Measurements from ENCODE around the gene ATL3.
"Not testable (repeated sequence)": the region's sequence is repeated elsewhere in the genome, so short reads cannot be mapped to it uniquely, and the experiment has no call there.

ATL3 gene

DNA sequence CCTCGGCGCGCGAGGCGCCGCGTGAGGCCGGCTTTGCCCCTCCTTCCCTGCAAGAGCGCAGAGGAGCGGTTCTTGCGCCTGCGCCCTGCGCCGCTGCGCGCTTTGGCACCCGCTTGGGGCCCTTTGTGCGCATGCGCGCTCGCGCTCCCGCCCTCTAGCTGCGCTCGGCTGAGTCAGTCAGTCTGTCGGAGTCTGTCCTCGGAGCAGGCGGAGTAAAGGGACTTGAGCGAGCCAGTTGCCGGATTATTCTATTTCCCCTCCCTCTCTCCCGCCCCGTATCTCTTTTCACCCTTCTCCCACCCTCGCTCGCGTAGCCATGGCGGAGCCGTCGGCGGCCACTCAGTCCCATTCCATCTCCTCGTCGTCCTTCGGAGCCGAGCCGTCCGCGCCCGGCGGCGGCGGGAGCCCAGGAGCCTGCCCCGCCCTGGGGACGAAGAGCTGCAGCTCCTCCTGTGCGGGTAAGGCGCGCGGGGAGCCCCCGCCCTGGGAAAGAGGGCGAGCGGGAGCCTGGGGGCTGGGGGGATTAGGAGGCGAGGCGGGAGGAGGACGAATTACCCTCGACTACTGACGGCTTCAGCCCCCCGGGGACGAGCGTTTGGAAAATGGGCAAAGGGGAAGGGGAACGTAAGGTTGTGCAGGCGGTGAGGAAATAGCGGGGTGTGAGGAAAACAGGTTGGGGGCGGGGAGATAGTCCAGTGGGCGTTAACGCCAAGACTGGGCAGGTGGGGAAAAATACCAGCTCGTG is 10.3 kb upstream of the ATL3 start, which contains the start of gene RTN3:
RTN3 (plus strand) TSS at position 180 of the 745 bp plus-strand sequence; CDS start at position 317, 137 bp downstream.
- peak; percentile 99 for DNase-seq (ENCODE audit: low spot score)

DNA sequence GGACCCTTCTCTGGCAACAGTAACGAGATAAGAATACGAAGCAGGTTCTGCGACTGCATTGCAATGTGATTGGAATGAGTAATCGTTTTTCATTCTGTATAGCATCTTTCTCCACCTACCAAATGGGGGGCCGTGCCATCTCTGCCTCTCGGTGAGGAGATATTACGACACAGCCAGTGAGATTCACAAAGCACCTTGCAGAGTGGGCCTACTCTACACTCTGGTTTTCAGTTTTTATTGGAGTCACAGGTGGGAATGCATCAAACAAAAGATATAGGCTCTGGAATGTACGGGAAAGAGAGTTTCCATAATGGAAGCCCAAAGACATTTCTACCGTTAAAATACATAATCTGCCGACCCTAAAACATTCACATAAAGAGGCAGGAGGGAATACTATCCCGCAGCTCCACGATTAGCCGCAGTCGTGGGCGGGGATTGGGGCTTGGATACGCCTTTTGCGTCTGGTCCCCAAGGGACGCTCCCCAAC is 9.7 kb upstream of the ATL3 start:
- no peak for DNase-seq (ENCODE audit: low spot score)

DNA sequence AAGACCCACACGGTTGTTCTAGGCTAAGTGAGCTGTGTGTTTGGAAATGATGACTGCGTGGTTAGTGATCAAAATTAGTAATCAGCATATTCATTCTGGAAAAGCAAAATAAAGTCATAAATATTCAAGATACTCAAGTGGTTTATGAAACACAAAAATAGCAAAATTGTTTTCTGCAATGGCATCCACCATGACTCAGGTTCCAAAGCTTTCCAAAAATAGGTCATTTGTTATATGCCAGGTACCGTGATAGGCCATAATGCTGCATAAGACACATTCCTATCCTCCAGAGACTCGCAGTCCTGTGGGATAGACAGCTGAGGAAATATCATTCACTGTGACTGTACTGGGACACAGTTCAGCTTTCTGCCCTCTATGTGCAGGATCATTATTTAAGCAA is 2.4 kb upstream of the ATL3 start:
- DNase-seq (ENCODE audit: low spot score), result no peak

DNA sequence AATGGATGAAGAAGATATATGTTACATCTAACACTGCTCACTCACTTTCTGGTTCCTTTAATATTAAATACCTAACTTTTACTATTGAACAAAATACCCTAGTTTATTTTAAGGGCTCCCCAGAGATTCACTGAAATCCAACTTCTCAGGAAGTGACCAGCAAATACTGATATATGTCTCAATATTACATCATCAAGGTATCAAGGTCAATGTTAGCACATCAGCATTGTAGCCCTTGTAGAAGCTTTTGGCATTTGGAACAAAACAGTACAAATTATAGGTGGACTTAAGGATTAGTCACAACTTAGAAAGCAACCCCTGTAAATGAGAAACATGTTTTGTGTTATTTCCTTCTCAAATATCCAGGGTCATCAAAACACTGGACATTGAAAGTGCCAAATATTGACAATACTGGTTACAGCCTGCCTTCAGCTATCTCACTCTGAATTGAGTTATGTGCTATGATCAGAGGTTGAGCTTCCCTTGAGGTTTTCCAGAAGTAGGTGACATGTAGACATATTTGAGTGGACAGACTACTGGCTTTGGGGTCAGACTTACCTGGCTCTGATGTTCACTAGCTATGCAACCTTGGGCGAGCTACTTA is 1.9 kb upstream of the ATL3 start:
- DNase-seq (ENCODE audit: low spot score), result no peak

DNA sequence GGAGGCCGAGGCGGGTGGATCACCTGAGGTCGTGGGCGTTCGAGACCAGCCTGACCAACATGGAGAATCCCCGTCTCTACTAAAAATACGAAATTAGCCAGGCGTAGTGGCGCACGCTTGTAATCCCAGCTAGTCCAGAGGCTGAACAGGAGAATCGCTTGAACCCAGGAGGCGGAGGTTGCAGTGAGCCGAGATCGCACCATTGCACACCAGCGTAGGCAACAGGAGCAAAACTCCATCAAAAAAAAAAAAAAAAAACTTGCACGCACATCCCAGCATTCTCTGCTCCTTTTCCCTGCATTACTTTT is 934 bp upstream of the ATL3 start:
- DNase-seq (ENCODE audit: low spot score), result no peak

DNA sequence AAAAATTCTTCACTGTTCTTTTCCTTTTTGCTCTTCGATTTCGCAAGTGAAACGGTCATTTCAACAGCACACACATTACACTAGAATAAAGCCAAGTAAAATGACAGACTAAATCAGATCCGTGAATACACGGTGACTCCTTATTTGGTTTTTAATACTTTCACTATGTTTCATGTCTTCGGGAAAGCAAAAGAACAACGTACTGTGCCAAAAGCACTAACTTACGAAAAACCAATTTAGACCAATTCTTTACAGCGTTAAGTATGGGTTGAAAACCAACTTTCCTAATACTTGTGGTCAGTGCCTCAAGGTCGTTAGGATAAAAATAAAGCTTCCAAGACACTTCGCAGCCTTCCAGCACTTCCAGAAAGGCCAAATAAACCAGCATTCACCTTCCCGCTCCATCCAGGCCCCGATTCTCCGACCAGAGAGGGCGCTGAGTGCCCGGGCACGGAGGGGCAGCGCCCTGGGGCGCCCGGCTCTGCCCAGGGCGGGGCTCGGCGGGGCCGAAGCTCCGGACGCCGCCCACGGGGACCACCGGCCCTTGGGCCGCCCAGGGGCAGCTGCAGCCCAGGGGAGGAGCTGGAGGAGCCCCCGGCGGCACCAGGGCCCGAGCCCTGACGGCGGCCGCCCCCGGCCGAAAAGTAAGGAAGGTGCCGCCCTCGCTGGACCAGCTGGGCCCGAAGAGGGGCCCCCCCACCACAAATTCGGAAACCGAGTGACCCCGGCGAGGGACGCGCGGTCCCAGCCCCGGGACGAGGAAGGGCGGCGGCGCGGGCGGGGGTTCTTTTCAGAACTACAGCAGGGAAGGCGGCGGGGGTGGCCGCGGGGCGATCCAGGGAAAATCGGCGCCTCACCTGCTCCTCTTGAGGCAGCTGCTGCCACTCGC is 499 bp downstream of the ATL3 start:
- DNase-seq (ENCODE audit: low spot score), result peak; percentile 67

DNA sequence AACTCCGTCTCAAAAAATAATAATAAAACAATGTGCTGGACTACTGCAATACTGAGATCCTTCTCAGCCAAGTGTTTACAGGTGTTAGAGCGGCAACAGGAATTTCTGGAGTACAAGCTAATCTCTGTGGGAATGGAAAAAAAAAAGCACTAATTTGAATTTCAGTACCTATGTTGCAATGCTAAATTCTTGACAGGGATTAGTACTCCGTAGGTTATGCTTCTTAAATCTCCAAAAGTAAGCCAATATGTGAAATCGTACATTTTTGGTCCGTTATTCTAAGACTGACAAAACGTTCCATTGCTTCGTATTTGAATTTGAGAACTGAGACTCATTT is 1.1 kb downstream of the ATL3 start:
- no peak for DNase-seq (ENCODE audit: low spot score)

DNA sequence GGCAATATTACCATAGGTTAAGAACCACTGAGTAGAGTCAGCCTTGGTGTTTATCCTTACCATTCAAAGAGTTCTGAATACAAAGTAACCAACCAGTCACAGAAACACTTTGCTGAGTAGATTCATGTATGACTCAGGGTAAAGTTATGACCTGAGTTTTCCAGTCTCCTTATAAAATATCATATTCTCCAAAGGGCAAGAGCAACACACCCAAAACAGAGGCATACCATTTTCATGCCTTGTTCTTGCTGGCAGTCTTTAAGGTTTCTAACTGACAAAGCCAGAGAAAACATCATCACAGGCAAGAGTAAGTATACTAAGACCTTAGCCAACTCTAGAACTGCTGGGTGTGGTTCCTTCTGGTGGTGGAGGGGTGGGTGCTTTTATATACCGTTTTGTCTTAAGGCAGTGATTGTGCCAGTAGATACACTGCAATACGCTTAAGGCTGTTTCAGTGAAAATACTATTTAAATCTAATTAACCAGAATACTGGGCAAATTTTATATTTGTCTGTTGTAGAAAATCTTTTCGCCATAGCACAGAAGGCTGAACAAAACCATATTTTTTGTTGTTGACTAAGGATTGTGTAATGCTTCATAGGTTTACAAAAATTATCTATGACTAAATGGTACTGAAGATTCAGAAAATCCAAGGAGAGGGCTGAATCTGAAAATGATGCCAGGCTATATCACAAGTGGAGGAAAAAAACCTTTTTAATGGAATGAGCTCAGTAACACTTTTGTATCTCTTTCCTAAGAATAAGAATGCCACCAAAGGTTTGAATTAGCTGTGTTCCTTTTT is 3.0 kb downstream of the ATL3 start:
- no peak for DNase-seq (ENCODE audit: low spot score)

DNA sequence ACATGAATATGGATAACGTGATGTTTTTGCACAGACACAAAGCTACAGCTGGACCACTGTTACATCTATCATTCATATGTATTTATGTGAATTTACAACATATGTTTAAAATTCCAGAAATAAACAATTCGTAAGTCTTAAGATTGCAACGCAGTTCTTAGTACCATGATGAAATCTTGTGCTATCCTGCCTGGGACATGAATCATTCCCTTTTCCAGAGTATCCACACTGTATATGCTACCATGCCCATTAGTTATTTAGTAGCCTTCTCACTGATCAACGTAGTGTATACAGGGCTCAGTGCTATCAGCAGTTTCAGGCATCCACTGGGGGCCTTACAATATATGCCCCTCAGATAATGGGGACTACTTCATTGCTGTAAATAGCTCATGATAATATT is 4.3 kb downstream of the ATL3 start:
- no peak for DNase-seq (ENCODE audit: low spot score)

DNA sequence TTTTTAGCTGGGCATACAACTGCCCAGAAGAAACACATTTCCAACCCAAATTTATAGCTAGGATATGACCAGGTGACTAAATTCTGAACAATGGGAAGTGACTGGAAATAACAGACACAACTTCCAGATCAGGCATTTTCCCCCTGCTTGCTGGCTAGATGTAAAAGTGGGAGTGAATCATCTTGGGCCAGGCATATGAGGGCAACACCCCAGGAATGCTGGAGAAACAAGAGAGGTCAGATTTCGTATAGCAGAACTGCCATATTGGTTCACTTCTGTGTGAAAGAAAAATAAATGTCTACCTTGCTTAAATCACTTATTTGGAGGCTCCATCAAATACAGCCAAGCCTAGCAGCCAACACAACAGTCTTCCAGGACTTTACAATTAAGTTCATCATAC is 7.4 kb downstream of the ATL3 start:
- DNase-seq (ENCODE audit: low spot score), result no peak

DNA sequence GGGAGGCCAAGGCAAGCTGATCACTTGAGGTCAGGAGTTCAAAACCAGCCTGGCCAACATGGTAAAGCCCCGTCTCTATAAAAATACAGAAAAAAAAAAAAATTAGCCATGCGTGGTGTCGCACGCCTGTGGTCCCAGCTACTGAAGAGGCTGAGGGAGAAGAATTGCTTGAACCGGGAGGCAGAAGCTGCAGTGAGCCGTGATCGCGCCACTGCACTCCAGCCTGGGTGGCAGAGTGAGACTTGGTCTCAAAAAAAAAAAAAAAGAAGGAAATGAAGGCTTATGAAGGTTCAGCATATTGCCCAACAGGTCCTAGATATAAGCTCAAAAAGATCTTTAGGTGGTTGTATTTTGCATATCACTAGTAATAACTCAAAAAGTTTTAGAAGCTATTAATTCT is 10.2 kb downstream of the ATL3 start:
- DNase-seq (ENCODE audit: low spot score), result no peak

DNA sequence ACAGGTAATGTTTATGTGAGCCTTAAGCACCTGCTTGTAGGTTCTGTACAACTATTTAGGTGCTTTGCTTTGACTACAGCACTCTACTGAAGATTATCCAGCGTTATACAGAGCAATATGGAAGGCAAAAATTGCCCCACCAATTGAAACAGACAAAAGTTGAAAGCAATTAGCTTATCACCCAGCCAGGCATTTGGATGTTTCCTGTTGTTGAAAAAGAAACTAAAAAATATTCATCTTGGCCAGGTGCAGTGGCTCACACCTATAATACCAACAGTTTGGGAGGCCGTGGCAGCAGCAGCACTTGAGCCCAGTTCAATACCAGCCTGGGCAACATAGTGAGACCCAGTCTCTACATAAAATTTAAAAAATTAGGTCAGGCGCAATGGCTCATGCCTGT is 18.5 kb downstream of the ATL3 start:
- DNase-seq (ENCODE audit: low spot score), result no peak

DNA sequence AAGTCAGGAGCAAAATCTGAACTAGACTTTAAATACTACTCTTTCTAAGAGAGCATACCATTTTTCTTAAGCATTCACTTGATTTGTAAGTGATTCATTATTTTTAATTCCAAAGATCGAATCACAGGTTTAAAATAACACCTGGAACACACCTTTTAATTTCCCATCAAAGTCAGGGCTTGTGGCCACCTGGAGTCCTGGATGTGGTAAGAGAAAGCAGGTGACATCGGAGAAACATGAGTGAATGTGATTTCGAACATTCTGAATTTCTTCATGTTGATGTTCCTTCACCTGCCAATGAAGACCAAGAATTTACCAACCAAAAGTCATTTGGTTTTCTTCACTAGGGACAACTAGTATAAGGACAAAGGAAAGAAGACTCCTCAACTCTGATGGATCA is 28.0 kb downstream of the ATL3 start:
- DNase-seq (ENCODE audit: low spot score), result no peak

DNA sequence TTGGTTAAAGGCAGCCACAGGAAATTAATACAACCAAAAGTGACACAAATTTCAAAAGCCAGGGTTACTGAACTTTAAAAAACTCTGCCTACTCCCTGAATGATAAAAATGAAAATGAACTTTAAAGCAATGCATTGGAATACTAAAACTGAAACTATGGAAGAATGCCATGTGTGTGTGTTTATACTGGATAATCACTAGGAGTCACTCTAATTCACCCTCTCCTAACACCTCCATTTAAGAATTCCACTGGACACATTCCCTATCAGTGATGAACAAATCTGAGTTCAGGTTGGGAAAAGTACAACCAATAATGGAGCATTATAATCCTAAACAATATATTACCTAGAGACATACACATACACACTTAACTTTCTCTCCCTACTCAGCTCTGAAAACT is 29.4 kb downstream of the ATL3 start:
- no peak for DNase-seq (ENCODE audit: low spot score)

DNA sequence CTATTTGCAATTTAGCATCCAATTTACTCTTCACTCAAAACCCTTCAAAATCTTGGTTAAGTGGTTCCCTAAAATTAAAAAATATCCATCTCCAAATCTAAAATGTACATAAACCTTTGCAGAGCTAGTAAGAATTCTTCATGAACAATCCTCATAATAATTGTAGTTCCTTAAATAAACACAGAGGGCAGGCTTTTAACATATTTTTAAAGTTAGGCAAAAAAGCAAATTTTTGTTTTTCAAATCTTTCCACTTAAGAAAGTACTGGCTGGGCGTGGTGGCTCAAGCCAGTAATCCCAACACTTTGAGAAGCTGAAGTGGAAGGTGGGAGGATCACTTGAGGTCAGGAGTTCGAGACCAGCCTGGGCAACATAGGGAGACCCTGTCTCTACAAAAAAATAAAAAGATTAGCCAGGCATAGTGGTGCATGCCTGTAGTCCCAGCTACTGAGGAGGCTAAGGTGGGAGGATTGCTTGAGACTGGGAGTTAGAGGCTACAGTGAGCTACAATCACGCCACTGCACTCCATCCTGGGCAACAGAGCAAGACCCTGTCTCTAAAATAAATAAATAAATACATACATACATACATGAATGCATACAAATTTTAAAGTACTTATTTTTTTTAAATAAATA is 31.9 kb downstream of the ATL3 start:
- peak; percentile 25 for DNase-seq (ENCODE audit: low spot score)

DNA sequence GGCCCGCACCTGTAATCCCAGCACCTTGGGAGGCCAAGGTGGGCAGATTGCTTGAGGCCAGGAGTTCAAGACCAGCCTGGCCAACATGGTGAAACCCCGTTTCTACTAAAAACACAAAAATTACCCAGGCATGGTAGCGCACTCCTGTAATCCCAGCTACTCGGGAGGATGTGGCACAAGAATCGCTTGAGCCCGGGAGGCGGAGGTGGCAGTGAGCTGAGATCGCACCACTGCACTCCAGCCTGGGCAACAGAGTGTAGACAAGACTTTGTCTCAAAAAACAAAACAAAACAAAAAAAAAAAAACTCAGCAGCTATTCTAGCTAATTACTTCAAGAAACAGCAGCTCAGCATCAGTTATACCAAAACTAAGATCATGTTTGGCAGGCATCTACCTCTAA is 32.7 kb downstream of the ATL3 start:
- not testable (repeated sequence) for DNase-seq (ENCODE audit: low spot score)

DNA sequence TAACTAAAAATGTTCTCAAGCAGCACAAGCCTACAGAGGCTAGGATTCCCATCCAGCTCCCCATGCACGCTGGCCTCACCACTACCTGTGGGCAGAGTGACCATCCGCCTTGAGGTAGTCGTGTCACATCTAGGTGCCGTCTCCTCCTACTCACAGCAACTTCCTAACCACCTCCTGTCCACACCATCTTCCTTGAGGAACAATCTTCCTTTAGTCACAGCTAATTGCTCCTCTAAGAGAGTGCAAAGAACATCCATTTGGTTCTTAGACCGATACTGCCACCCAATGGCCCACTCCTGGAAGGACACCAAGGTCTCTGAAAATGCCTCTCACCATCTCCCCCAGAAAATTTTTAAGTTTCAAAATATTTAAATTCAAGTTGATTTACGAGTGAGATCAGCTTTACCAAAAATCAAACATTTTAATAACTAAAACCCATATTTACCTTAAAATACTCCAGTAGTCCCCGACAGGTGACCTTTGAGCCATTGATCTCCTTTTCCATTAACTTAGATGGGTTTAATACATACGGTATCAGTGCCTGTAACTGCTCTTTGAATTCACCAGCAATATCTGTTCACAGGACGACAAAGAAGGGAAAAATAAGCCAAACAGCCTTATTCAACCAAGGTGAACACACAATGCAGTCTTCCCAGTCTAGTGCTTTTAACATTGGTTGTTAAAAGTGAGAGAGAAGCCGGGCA is 35.3 kb downstream of the ATL3 start:
- DNase-seq (ENCODE audit: low spot score), result peak; percentile 68

DNA sequence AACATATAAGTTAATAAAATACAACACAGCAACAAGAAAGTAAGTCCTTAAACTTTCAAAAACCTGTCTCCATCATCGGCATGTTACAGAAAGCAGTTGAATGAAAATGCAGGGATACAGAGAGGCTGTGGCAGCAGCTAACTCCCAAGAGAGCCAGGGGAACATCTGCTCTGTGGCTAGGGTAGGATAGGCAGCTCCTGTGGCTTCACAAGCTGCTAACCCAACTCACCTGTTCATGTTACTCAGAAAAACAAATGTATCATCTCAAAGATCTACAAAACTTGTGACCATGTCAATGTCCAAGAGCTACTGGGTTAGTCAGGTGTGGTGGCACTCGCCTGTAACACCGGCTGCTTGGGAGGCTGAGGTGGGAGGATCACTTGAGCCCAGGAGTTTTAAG is 41.8 kb downstream of the ATL3 start:
- no peak for DNase-seq (ENCODE audit: low spot score)

DNA sequence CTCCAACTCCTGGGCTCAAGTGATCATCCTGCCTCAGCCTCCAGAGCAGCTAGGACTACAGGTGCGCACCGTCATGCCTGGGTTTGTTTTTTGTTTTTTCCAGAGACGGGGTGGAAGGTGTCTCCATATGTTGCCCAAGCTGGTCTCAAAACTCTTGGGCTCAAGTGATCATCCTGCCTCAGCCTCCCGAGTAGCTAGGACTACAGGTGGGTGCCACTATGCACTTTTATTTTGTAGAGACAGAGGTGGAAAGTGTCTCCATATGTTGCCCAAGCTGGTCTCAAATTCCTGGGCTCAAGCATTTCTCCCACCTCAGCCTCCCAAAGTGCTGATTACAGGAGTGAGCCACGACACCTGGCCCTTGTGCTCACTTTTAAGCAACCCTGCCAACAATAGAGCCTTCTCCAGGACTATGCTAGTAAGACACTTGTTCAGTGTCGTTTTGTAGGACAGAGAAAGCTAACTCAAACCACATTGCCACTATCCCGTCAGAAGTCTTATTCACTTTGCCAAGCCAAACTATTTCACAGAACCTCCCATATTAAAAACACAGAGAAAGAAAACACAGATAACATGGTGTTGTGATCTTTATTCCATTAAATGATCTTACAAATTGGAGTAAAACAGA is 47.5 kb downstream of the ATL3 start:
- DNase-seq (ENCODE audit: low spot score), result no peak

DNA sequence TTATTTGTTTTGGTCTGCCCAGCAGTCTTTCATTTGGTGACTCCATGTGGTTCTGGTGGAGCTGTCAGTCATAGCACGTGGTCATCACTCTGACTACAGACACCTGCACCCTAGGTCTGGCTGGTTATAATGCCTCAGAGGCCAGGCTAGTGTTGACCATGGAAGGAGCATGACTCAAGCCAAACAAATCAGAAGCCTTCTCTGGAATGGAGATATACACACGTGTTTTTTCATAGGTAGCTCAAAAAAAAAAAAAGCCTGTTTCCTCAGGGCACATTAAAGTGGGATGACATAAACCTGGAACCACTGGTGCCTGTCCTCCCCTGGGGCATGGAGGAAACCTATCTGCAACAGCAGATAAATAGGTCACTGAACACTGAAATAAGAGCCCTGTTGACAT is 48.9 kb downstream of the ATL3 start:
- DNase-seq (ENCODE audit: low spot score), result no peak

DNA sequence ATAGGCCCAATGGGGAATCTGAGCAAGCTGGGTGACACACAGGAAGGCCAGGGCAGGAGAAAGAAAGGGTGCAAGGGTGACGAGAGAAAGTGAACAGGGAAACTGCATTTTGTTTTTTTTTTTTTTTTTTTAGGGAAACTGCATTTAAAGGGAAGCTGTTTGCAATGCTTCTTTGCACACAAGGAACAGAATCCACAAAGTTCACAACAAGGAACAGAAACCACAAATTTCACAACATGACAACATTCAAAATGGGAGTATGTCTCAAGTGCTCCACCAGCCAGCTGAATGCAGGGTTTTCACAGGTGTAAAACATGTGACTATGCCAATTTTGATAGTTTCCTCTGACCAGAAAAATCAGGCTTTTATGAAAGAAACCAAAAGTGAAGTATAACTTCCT is 50.1 kb downstream of the ATL3 start:
- DNase-seq (ENCODE audit: low spot score), result no peak
